ENCODE results near the gene ATRN. TPM values are rescaled to one million over a fixed set of nuclear protein-coding genes. Genes with fewer than 3 reads are reported as not detected.
"Not testable (repeated sequence)": the region's sequence is repeated elsewhere in the genome, so short reads cannot be mapped to it uniquely, and the experiment has no call there.

The ATRN gene
- total RNA-seq, 6 donors from 2014 or later = 13.6 to 39.5 (median 27.0) TPM

- ATAC-seq (ENCODE audit: low FRiP score in 2 of 2) (no peak), DNase-seq (no peak)
- Histone ChIP-seq H3K27ac (no peak overlapping the region), H3K9me3 (no peaks in the 10 kb centered on the region), H3K36me3 (peaks cover 7 to 54% (median 13%) of the 10 kb centered on the region in 4 donors), H3K4me1 (no peaks in the 10 kb centered on the region), H3K27me3 (no peaks in the 10 kb centered on the region), H3K4me3 (no peak overlapping the region)
- 74 to 88% methylated on average over 2 of the region's 2 CpGs for WGBS, 2 donors
- TF ChIP-seq POLR2A (IDR thresholded peaks at IDR 0.05) = no peak
- no peak for TF ChIP-seq POLR2AphosphoS5 (IDR thresholded peaks at IDR 0.05)
- no peak for TF ChIP-seq CTCF (IDR thresholded peaks at IDR 0.05)
- no peak for TF ChIP-seq EP300 (IDR thresholded peaks at IDR 0.05)
Observed at GRCh38 chr20:3603108-3603507, 132.3 kb downstream of the ATRN start.

- H3K36me3 ChIP-seq = peaks cover 7 to 37% (median 12%) of the 10 kb centered on the region in 4 donors
- not testable (repeated sequence) for H3K9me3 ChIP-seq
Observed at GRCh38 chr20:3605386-3605886, 134.6 kb downstream of the ATRN start.

GRCh38 chr20:3606021-3606420 lies 135.2 kb downstream of the ATRN start:
- Histone ChIP-seq H3K4me3 (no peak overlapping the region), H3K27ac (no peak overlapping the region), H3K9me3 (no peaks in the 10 kb centered on the region), H3K36me3 (peaks cover 7 to 31% (median 11%) of the 10 kb centered on the region in 4 donors), H3K27me3 (no peaks in the 10 kb centered on the region), H3K4me1 (no peaks in the 10 kb centered on the region)
- no peak for ATAC-seq (ENCODE audit: low FRiP score in 2 of 2)
- TF ChIP-seq CTCF (IDR thresholded peaks at IDR 0.05) (no peak), POLR2A (IDR thresholded peaks at IDR 0.05) (no peak), EP300 (IDR thresholded peaks at IDR 0.05) (no peak), POLR2AphosphoS5 (IDR thresholded peaks at IDR 0.05) (no peak)
- no peak for DNase-seq
- 56 to 71% methylated on average over 3 of the region's 3 CpGs for WGBS, 2 donors

More at GRCh38 chr20:3605386-3605886, 134.6 kb downstream of the ATRN start:
- H3K27ac ChIP-seq; DNase-seq; ATAC-seq (ENCODE audit: low FRiP score in 2 of 2); H3K4me1 ChIP-seq; H3K4me3 ChIP-seq; H3K27me3 ChIP-seq: not testable (repeated sequence)
- 96 to 97% methylated on average over 4 of the region's 4 CpGs for WGBS, 2 donors

- 37 to 43% methylated on average over 1 of the region's 1 CpG for WGBS, 2 donors
Observed at GRCh38 chr20:3611901-3612300, 141.1 kb downstream of the ATRN start.

More at GRCh38 chr20:3611901-3612300, 141.1 kb downstream of the ATRN start:
- TF ChIP-seq EP300 (IDR thresholded peaks at IDR 0.05) = no peak
- no peak for TF ChIP-seq POLR2AphosphoS5 (IDR thresholded peaks at IDR 0.05)
- TF ChIP-seq CTCF (IDR thresholded peaks at IDR 0.05) = no peak
- no peak for TF ChIP-seq POLR2A (IDR thresholded peaks at IDR 0.05)
- Histone ChIP-seq H3K4me1 (peaks cover 0 to 29% (median 7%) of the 10 kb centered on the region in 4 donors), H3K27me3 (no peaks in the 10 kb centered on the region), H3K9me3 (no peaks in the 10 kb centered on the region), H3K27ac (no peak overlapping the region), H3K36me3 (no peaks in the 10 kb centered on the region), H3K4me3 (no peak overlapping the region)
- ATAC-seq (ENCODE audit: low FRiP score in 2 of 2) = no peak
- DNase-seq = no peak
